ENCODE data around the gene APIP. TPM values are rescaled to one million over a fixed set of nuclear protein-coding genes. Genes with fewer than 3 reads are reported as not detected.

The APIP gene
- total and polyA plus RNA-seq, 2 of the 8 experiments (the other 6 are each of a cell fraction or from before 2014, with no cell fraction given) = 10.4 to 25.7 TPM

GRCh38 chr11:34924714-34925113 is 8.5 kb upstream of the APIP start:
- H3K18ac ChIP-seq (ENCODE audit: extremely low read depth, low read length) = no peak overlapping the region
- no peak for DNase-seq (ENCODE audit: low read depth in 1 of 2, low spot score in 2 of 2)
- no peak overlapping the region for H3K4me3 ChIP-seq (ENCODE audit: extremely low read depth in 1 of 4, insufficient read depth in 2 of 4, low read depth in 3 of 4, low read length in 4 of 4)
- no peak overlapping the region for H3K56ac ChIP-seq (replicated peaks; ENCODE audit: insufficient read length, low read depth, low read length)
- H4K91ac ChIP-seq (replicated peaks; ENCODE audit: insufficient read length, low read length) = no peak overlapping the region
- WGBS, 2 experiments (ENCODE audit: extremely low coverage in 1 of 2, insufficient coverage in 1 of 2, insufficient read length in 1 of 2, insufficient replicate concordance in 2 of 2, low coverage in 1 of 2, low lambda C conversion rate in 2 of 2, missing lambda C conversion rate in 1 of 2) = 84% methylated on average over 3 of the region's 3 CpGs; no CpG with 5 or more reads in 1 of the 2 experiments
- no peak overlapping the region for H3K23ac ChIP-seq (ENCODE audit: insufficient read length)
- H3K14ac ChIP-seq (ENCODE audit: insufficient read length) = no peak overlapping the region
- ChIA-PET POLR2A (ENCODE audit: partially characterized antibody) (interaction anchor here (3.6 kb wide), 1 partner anchor 8 kb away, joined by 23 read pairs; the partner anchor contains the start of genes APIP and PDHX), CTCF (ENCODE audit: partially characterized antibody) (interaction anchor here (0.6 to 3.8 kb wide), 4 partner anchors 11 to 469 kb away, joined by 3 to 31 read pairs (median 10); no protein-coding TSS in a partner anchor)
- H3K36me3 ChIP-seq (ENCODE audit: control insufficient read depth in 2 of 4, insufficient read depth in 4 of 4, low read length in 3 of 4) = peaks cover 0 to 2% (median 0%) of the 10 kb centered on the region in 4 experiments; a peak in 1 of 8 replicates
- peaks cover under 1 to 91% of the 10 kb centered on the region in 2 experiments; a peak in 3 of 4 replicates for H3K79me2 ChIP-seq (ENCODE audit: control insufficient read depth in 1 of 2, insufficient read depth in 2 of 2, low read length in 2 of 2)
- H3K79me1 ChIP-seq (ENCODE audit: low read depth, low read length) = no peaks in the 10 kb centered on the region; the same call in 1 of the 2 replicates
- H2BK15ac ChIP-seq (ENCODE audit: low read length) = no peak overlapping the region
- H3K9me3 ChIP-seq (ENCODE audit: insufficient read depth in 2 of 2, low read depth in 1 of 2, low read length in 1 of 2) = no peaks in the 10 kb centered on the region
- no peak overlapping the region for H2AK5ac ChIP-seq (ENCODE audit: low read depth, low read length)
- no peak overlapping the region for H3K9ac ChIP-seq (replicated peaks in 1 of 4; ENCODE audit: extremely low read depth in 1 of 4, low read depth in 3 of 4, low read length in 3 of 4)
- H4K8ac ChIP-seq (ENCODE audit: extremely low read depth, insufficient read depth, low read length) = no peak overlapping the region
- TF ChIP-seq EGR1 (IDR thresholded peaks at IDR 0.05; ENCODE audit: borderline replicate concordance, low read depth, low read length) (no peak), KDM4A (IDR thresholded peaks at IDR 0.05; ENCODE audit: low read depth, low read length, severe bottlenecking) (no peak), JUN (IDR thresholded peaks at IDR 0.05; ENCODE audit: low read depth, low read length) (no peak), CTCF (IDR thresholded peaks at IDR 0.05; ENCODE audit: control extremely low read depth in 1 of 3, insufficient read depth in 1 of 3, low read depth in 1 of 3, low read length in 3 of 3) (no peak), ZNF274 (IDR thresholded peaks at IDR 0.05; ENCODE audit: borderline replicate concordance, extremely low read depth, low read length) (no peak), CREB1 (IDR thresholded peaks at IDR 0.05) (no peak), MAFK (IDR thresholded peaks at IDR 0.05; ENCODE audit: low read depth, low read length) (no peak), KDM1A (IDR thresholded peaks at IDR 0.05; ENCODE audit: borderline replicate concordance, low read length) (no peak), BACH1 (IDR thresholded peaks at IDR 0.05; ENCODE audit: low read length) (no peak)
- no peak overlapping the region for H2BK12ac ChIP-seq (ENCODE audit: low read depth, low read length)
- no peak overlapping the region for H2BK5ac ChIP-seq (ENCODE audit: low read depth, low read length)
- H2BK20ac ChIP-seq (ENCODE audit: low read length) = no peak overlapping the region
- H3K4me2 ChIP-seq (ENCODE audit: insufficient read depth in 1 of 2, low read depth in 2 of 2, low read length in 2 of 2) = no peak overlapping the region
- H4K5ac ChIP-seq (ENCODE audit: insufficient read length, low read depth, low read length) = no peak overlapping the region
- no peak overlapping the region for H2BK120ac ChIP-seq (replicated peaks; ENCODE audit: low read depth, low read length)
- peaks cover 0 to 3% (median under 1%) of the 10 kb centered on the region in 4 experiments; a peak in 2 of 7 replicates for H3K4me1 ChIP-seq (replicated peaks in 1 of 4; ENCODE audit: control insufficient read depth in 3 of 4, insufficient read depth in 4 of 4, low read length in 3 of 4)
- H3K4ac ChIP-seq (replicated peaks; ENCODE audit: insufficient read length, low read depth, low read length) = no peak overlapping the region
- H3K27ac ChIP-seq (ENCODE audit: low read depth, low read length) = no peak overlapping the region
- no peaks in the 10 kb centered on the region; the same call in 1 of the 2 replicates for H3K23me2 ChIP-seq (ENCODE audit: low read depth, low read length)
- H4K20me1 ChIP-seq (replicated peaks in 1 of 2; ENCODE audit: control insufficient read depth in 1 of 2, insufficient read depth in 2 of 2, low read length in 2 of 2) = peaks cover 0 to 2% of the 10 kb centered on the region in 2 experiments
- no peak for FAIRE-seq
- H2AFZ ChIP-seq (ENCODE audit: low read length) = no peak overlapping the region
- no peaks in the 10 kb centered on the region for H3K27me3 ChIP-seq (replicated peaks in 1 of 4; ENCODE audit: control insufficient read depth in 3 of 4, extremely low read depth in 1 of 4, insufficient read depth in 3 of 4, low read length in 3 of 4)
